G401.6 (cell line): ENCODE results near the gene NPAS2.

Experiments used
- FAIRE-seq: peaks from 2 replicates; lab custom pipeline; 2012; peaks lifted over from hg19 to GRCh38; lab: Jason Lieb, UNC

The NPAS2 gene

GRCh38 chr2:101012706-101013181 is 192.8 kb downstream of the NPAS2 start:
- peak; percentile 81 for FAIRE-seq

- FAIRE-seq = no peak
Measured at GRCh38 chr2:101014264-101014857, 194.4 kb downstream of the NPAS2 start.

- no peak for FAIRE-seq
Measured at GRCh38 chr2:101017371-101017770, 197.4 kb downstream of the NPAS2 start.

GRCh38 chr2:101018934-101019333 is 199.0 kb downstream of the NPAS2 start:
- FAIRE-seq = no peak

GRCh38 chr2:101022221-101022620 is 202.3 kb downstream of the NPAS2 start:
- no peak for FAIRE-seq

- no peak for FAIRE-seq
Measured at GRCh38 chr2:101023327-101024107, 203.6 kb downstream of the NPAS2 start.

- no peak for FAIRE-seq
Measured at GRCh38 chr2:101025561-101025960, 205.6 kb downstream of the NPAS2 start.

- FAIRE-seq = no peak
Measured at GRCh38 chr2:101026253-101026701, 206.3 kb downstream of the NPAS2 start.

GRCh38 chr2:101026923-101027469 is 207.1 kb downstream of the NPAS2 start:
- no peak for FAIRE-seq

GRCh38 chr2:101027852-101028251 is 207.9 kb downstream of the NPAS2 start:
- FAIRE-seq = no peak

- FAIRE-seq = no peak
Measured at GRCh38 chr2:101030866-101031554, 211.1 kb downstream of the NPAS2 start.

- no peak for FAIRE-seq
Measured at GRCh38 chr2:101032084-101032776, 212.3 kb downstream of the NPAS2 start.

GRCh38 chr2:101036562-101036961 is 216.6 kb downstream of the NPAS2 start:
- FAIRE-seq = peak; percentile 88

- no peak for FAIRE-seq
Measured at GRCh38 chr2:101037161-101037755, 217.3 kb downstream of the NPAS2 start.

- FAIRE-seq = no peak
Measured at GRCh38 chr2:101038455-101039255, 218.7 kb downstream of the NPAS2 start.

- FAIRE-seq = no peak
Measured at GRCh38 chr2:101040072-101040471, 220.1 kb downstream of the NPAS2 start.

GRCh38 chr2:101040761-101041160 is 220.8 kb downstream of the NPAS2 start:
- no peak for FAIRE-seq

- no peak for FAIRE-seq
Measured at GRCh38 chr2:101041413-101041812, 221.5 kb downstream of the NPAS2 start.

- no peak for FAIRE-seq
Measured at GRCh38 chr2:101045330-101045729, 225.4 kb downstream of the NPAS2 start.
